Immature natural killer cell (primary cell): Measurements from ENCODE around the gene STEAP1. TPM values are rescaled to one million over a fixed set of nuclear protein-coding genes. Genes with fewer than 3 reads are reported as not detected.

Source experiments
- DNase-seq, 3 donors: peaks; one replicate each; pipeline ENCODE4 v3.0.0; 2022; ENCODE audit warnings: mixed read lengths in 1 of 3
- H3K27ac Mint-ChIP-seq, 6 donors: one replicate each; pipeline ENCODE4 v1.8.0; 2020; ENCODE audit warnings: mixed read lengths in 6 of 6, mild to moderate bottlenecking in 5 of 6, inconsistent platforms in 4 of 6, moderate library complexity in 3 of 6
- H3K27me3 Mint-ChIP-seq, 3 donors: one replicate each; pipeline ENCODE4 v1.8.0; 2020 to 2021; ENCODE audit warnings: low read depth in 3 of 3, mild to moderate bottlenecking in 3 of 3, mixed read lengths in 3 of 3, moderate library complexity in 3 of 3, inconsistent platforms in 1 of 3
- H3K36me3 Mint-ChIP-seq, 3 donors: one replicate each; pipeline ENCODE4 v1.8.0; 2020; ENCODE audit warnings: mixed read lengths in 3 of 3, inconsistent platforms in 2 of 3, mild to moderate bottlenecking in 2 of 3
- H3K4me1 Mint-ChIP-seq, 2 donors: one replicate each; pipeline ENCODE4 v1.8.0; 2020; ENCODE audit warnings: inconsistent platforms in 2 of 2, mild to moderate bottlenecking in 2 of 2, mixed read lengths in 2 of 2, moderate library complexity in 1 of 2
- H3K4me3 Mint-ChIP-seq, 5 donors: one replicate each; pipeline ENCODE4 v1.8.0; 2020; ENCODE audit warnings: mild to moderate bottlenecking in 5 of 5, mixed read lengths in 5 of 5, inconsistent platforms in 3 of 5, moderate library complexity in 3 of 5
- H3K9me3 Mint-ChIP-seq, 6 donors: one replicate each; pipeline ENCODE4 v1.8.0; 2020; ENCODE audit warnings: mild to moderate bottlenecking in 6 of 6, mixed read lengths in 6 of 6, inconsistent platforms in 4 of 6, moderate library complexity in 3 of 6
- polyA plus RNA-seq, 3 donors: library from polyadenylated mRNA; unstranded; fragments of 300-500 nt; fragmentation: Illumina TruSeq; gene quantifications; one replicate each; pipeline ENCODE4 v1.2.3, GENCODE V29; 2021

Gene STEAP1
- polyA plus RNA-seq, 3 donors from 2014 or later: not detected

- peaks cover 0 to 2% (median 0%) of the 10 kb centered on the region in 6 donors for H3K9me3 Mint-ChIP-seq
- no peak for DNase-seq
Observed at GRCh38 chr7:90211391-90212148, 57.3 kb downstream of the STEAP1 start, which contains the start of gene STEAP2. TSS of gene STEAP2 (plus strand) at chr7:90211740. CDS start at chr7:90225083, 13,343 bp downstream.

DNA sequence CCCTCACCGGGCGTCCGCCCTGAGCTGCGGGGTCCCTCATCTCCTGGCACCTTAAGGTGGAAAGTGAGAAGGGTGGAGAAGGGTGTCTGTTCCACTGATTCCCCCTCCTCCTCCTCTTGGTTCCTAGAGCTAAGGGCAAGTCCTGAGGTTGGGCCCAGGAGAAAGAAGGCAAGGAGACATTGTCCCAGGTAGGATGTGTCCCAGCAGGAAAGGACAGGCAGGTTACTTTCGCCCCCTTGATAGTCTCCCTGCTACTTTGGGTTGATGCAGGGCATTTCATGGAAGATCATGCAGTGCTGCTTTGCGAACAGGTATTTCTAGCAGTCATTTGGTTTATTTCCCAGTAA lies 57.9 kb downstream of the STEAP1 start:
- no peaks in the 10 kb centered on the region for H3K36me3 Mint-ChIP-seq
- no peak overlapping the region for H3K4me3 Mint-ChIP-seq
- H3K27ac Mint-ChIP-seq: no peak overlapping the region
- DNase-seq: no peak
- H3K27me3 Mint-ChIP-seq: peaks cover 1 to 13% (median 9%) of the 10 kb centered on the region in 3 donors
- peaks cover 0 to 2% (median 0%) of the 10 kb centered on the region in 6 donors for H3K9me3 Mint-ChIP-seq
- H3K4me1 Mint-ChIP-seq: no peaks in the 10 kb centered on the region

More at GRCh38 chr7:90211391-90212148, 57.3 kb downstream of the STEAP1 start, which contains the start of gene STEAP2:
- H3K36me3 Mint-ChIP-seq: no peaks in the 10 kb centered on the region
- H3K4me1 Mint-ChIP-seq: no peaks in the 10 kb centered on the region
- H3K4me3 Mint-ChIP-seq: peak within 1 kb of the TSS in 2 of 5 donors; percentile 23 to 47
- peaks cover 1 to 13% (median 9%) of the 10 kb centered on the region in 3 donors for H3K27me3 Mint-ChIP-seq
- no peak within 1 kb of the TSS for H3K27ac Mint-ChIP-seq

DNA sequence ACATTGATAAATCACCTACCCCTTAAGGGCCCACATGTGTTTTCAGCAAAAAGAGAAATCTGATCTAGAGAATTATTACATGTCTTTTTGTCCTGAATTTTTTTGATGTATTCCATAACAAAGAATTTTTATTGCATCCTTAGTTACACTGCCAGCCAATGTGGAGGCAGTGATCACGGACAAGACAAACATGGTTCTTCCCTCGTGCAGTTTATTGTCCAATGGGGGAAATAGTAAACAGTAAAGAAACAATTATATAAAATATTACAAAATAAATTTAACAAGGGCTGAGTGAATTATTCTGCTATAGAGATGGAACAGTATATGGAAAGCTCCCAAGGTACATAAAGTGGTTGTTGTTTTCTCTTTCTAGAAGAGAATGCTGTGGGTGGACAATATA lies 59.3 kb downstream of the STEAP1 start:
- no peak for DNase-seq
- peaks cover 3 to 11% (median 9%) of the 10 kb centered on the region in 3 donors for H3K27me3 Mint-ChIP-seq
- no peak overlapping the region for H3K27ac Mint-ChIP-seq
- no peaks in the 10 kb centered on the region for H3K9me3 Mint-ChIP-seq
- H3K36me3 Mint-ChIP-seq: no peaks in the 10 kb centered on the region
- H3K4me1 Mint-ChIP-seq: no peaks in the 10 kb centered on the region
- H3K4me3 Mint-ChIP-seq: no peak overlapping the region

Other genes starting within 250 kb of the STEAP1 start
- not detected for gene STEAP2, start 57.3 kb downstream of the STEAP1 start, polyA plus RNA-seq
- not detected for gene CFAP69, start 90.7 kb downstream of the STEAP1 start, polyA plus RNA-seq
- not detected for gene FAM237B, start 166.8 kb downstream of the STEAP1 start, polyA plus RNA-seq
- 10 to 100 TPM; 18.7 to 31.3 (median 30.1) TPM for gene GTPBP10, start 192.2 kb downstream of the STEAP1 start, polyA plus RNA-seq
- gene CLDN12, start 249.0 kb downstream of the STEAP1 start, polyA plus RNA-seq: under 1 TPM in 2 of 3 donors, not detected in 1; 0.09 to 0.36 TPM